Loucy (cell line): ENCODE measurements around the gene CLECL1.
"Not testable (repeated sequence)": the region's sequence is repeated elsewhere in the genome, so short reads cannot be mapped to it uniquely, and the experiment has no call there.

Experiments used
- H2AFZ ChIP-seq: fragments of 200-600 bp; sonication (generic); 2 replicates; pipeline ENCODE4 v1.6.0; 2016; ENCODE audit warnings: antibody characterized with exemption, mild to moderate bottlenecking, low read length, moderate library complexity
- H3F3A ChIP-seq: fragments of 200-600 bp; 2 replicates; pipeline ENCODE4 v1.6.0; 2016; ENCODE audit warnings: antibody characterized with exemption, low read depth, mild to moderate bottlenecking
- H3K27me3 ChIP-seq: fragments of 200-600 bp; sonication (generic); 2 replicates; pipeline ENCODE4 v1.6.1; 2014; ENCODE audit warnings: low read length, mild to moderate bottlenecking; ENCODE audit not compliant: insufficient read depth, poor library complexity, severe bottlenecking
- H3K36me3 ChIP-seq: fragments of 200-600 bp; sonication (generic); 2 replicates; pipeline ENCODE4 v1.6.1; 2016; ENCODE audit warnings: low read length; ENCODE audit not compliant: insufficient read depth
- H3K4me1 ChIP-seq: fragments of 200-600 bp; sonication (generic); 2 replicates; pipeline ENCODE4 v1.5.1; 2014; ENCODE audit warnings: low read length, mild to moderate bottlenecking; ENCODE audit not compliant: insufficient read depth, poor library complexity, severe bottlenecking
- H3K4me2 ChIP-seq: fragments of 200-600 bp; sonication (generic); 2 replicates; pipeline ENCODE4 v1.6.0; 2014; ENCODE audit warnings: antibody characterized with exemption, low read length, low read depth, mild to moderate bottlenecking; ENCODE audit not compliant: poor library complexity, severe bottlenecking
- H3K4me3 ChIP-seq: fragments of 200-600 bp; sonication (generic); 2 replicates; pipeline ENCODE4 v1.5.1; 2014; ENCODE audit warnings: low read length, mild to moderate bottlenecking, mixed read lengths; ENCODE audit not compliant: poor library complexity, severe bottlenecking
- H3K79me2 ChIP-seq: fragments of 200-600 bp; sonication (generic); 2 replicates; pipeline ENCODE4 v1.6.1; 2014; ENCODE audit warnings: low read length; ENCODE audit not compliant: insufficient read depth
- H3K9ac ChIP-seq: fragments of 200-600 bp; sonication (generic); 2 replicates; pipeline ENCODE4 v1.6.0; 2014; ENCODE audit warnings: mild to moderate bottlenecking, low read depth, low read length, moderate library complexity; ENCODE audit not compliant: poor library complexity, severe bottlenecking
- H3K9me2 ChIP-seq: fragments of 200-600 bp; sonication (generic); replicated peaks from 2 replicates; pipeline ENCODE4 v1.6.1; 2016; ENCODE audit warnings: low read depth, low read length, mixed read lengths
- H3K9me3 ChIP-seq: fragments of 200-600 bp; sonication (generic); 2 replicates; pipeline ENCODE4 v1.6.1; 2014; ENCODE audit warnings: mild to moderate bottlenecking, antibody characterized with exemption, low read length, low read depth; ENCODE audit not compliant: insufficient read depth
- H4K20me1 ChIP-seq: fragments of 200-600 bp; sonication (generic); 2 replicates; pipeline ENCODE4 v1.6.0; 2014; ENCODE audit warnings: antibody characterized with exemption, low read length, mild to moderate bottlenecking; ENCODE audit not compliant: insufficient read depth, poor library complexity, severe bottlenecking
- EZH2phosphoT487 ChIP-seq: fragments of 200-600 bp; IDR thresholded peaks from 2 replicates; pipeline ENCODE4 v1.6.1; 2018; ENCODE audit warnings: antibody characterized with exemption, mild to moderate bottlenecking, moderate library complexity, borderline replicate concordance
- TF ChIP-seq, protein P1 (sequence below): fragments of 200-600 bp; sonication (generic); conservative IDR thresholded peaks from 2 replicates; pipeline ENCODE4 v1.5.1; 2014; ENCODE audit warnings: mild to moderate bottlenecking, antibody characterized with exemption, low read length

CLECL1 gene

GRCh38 chr12:9687228-9687627, 45.7 kb downstream of the CLECL1 start:
- H3K4me1 ChIP-seq, result no peaks in the 10 kb centered on the region
- no peaks in the 10 kb centered on the region for H3F3A ChIP-seq
- no peaks in the 10 kb centered on the region for H3K27me3 ChIP-seq
- no peak for TF ChIP-seq EZH2phosphoT487
- TF ChIP-seq, protein P1, sequence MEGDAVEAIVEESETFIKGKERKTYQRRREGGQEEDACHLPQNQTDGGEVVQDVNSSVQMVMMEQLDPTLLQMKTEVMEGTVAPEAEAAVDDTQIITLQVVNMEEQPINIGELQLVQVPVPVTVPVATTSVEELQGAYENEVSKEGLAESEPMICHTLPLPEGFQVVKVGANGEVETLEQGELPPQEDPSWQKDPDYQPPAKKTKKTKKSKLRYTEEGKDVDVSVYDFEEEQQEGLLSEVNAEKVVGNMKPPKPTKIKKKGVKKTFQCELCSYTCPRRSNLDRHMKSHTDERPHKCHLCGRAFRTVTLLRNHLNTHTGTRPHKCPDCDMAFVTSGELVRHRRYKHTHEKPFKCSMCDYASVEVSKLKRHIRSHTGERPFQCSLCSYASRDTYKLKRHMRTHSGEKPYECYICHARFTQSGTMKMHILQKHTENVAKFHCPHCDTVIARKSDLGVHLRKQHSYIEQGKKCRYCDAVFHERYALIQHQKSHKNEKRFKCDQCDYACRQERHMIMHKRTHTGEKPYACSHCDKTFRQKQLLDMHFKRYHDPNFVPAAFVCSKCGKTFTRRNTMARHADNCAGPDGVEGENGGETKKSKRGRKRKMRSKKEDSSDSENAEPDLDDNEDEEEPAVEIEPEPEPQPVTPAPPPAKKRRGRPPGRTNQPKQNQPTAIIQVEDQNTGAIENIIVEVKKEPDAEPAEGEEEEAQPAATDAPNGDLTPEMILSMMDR, result no peak
- H3K9ac ChIP-seq, result no peak overlapping the region
- H3K4me2 ChIP-seq, result no peak overlapping the region
- H3K9me3 ChIP-seq, result peaks cover 7% of the 10 kb centered on the region; the same call in 1 of the 2 replicates
- H3K36me3 ChIP-seq, result peaks cover 6% of the 10 kb centered on the region; the same call in 1 of the 2 replicates
- no peaks in the 10 kb centered on the region for H4K20me1 ChIP-seq
- H3K9me2 ChIP-seq, result no peaks in the 10 kb centered on the region
- H2AFZ ChIP-seq, result no peak overlapping the region
- H3K79me2 ChIP-seq, result no peaks in the 10 kb centered on the region
- H3K4me3 ChIP-seq, result no peak overlapping the region

DNA sequence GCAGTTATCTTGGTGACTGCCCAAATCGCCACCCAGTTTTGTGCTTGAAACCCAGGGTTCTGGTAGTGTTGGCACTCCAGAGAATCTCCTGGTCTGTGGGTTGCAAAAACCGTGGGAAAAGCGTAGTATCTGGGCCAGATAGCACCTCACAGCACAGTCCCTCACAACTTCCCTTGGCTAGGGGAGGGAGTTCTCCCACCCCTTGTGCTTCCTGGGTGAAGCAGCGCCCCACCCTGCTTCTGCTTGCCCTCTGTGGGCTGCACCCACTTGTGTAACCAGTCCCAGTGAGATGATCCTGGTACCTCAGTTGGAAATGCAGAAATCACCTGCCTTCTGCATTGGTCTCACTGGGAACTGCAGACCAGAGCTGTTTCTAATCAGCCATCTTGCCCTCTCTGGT, 47.0 kb downstream of the CLECL1 start:
- H3K4me1 ChIP-seq, result no peaks in the 10 kb centered on the region
- no peaks in the 10 kb centered on the region for H4K20me1 ChIP-seq
- no peak overlapping the region for H3K4me3 ChIP-seq
- H3K79me2 ChIP-seq, result no peaks in the 10 kb centered on the region
- H3K9ac ChIP-seq, result no peak overlapping the region
- peaks cover 10% of the 10 kb centered on the region; the same call in 1 of the 2 replicates for H3K9me3 ChIP-seq
- TF ChIP-seq, protein P1, result no peak
- no peak for TF ChIP-seq EZH2phosphoT487
- peaks cover 6% of the 10 kb centered on the region; the same call in 1 of the 2 replicates for H3K36me3 ChIP-seq
- no peaks in the 10 kb centered on the region for H3K27me3 ChIP-seq
- H2AFZ ChIP-seq, result no peak overlapping the region
- no peaks in the 10 kb centered on the region for H3F3A ChIP-seq
- no peaks in the 10 kb centered on the region for H3K9me2 ChIP-seq
- no peak overlapping the region for H3K4me2 ChIP-seq

GRCh38 chr12:9685366-9685765, 47.5 kb downstream of the CLECL1 start:
- peaks cover 12% of the 10 kb centered on the region; the same call in 1 of the 2 replicates for H3K9me3 ChIP-seq
- H2AFZ ChIP-seq, H3K27me3 ChIP-seq, H4K20me1 ChIP-seq, H3K4me3 ChIP-seq, H3K36me3 ChIP-seq, H3K9me2 ChIP-seq, H3K4me2 ChIP-seq, H3F3A ChIP-seq, H3K79me2 ChIP-seq, H3K9ac ChIP-seq, H3K4me1 ChIP-seq: not testable (repeated sequence)

- H2AFZ ChIP-seq, H3K79me2 ChIP-seq, H3K27me3 ChIP-seq, H3F3A ChIP-seq, H3K9ac ChIP-seq, H3K4me2 ChIP-seq, H3K4me3 ChIP-seq, H3K36me3 ChIP-seq, H3K4me1 ChIP-seq, H4K20me1 ChIP-seq, H3K9me2 ChIP-seq: not testable (repeated sequence)
- peaks cover 12% of the 10 kb centered on the region; the same call in 1 of the 2 replicates for H3K9me3 ChIP-seq
Measured at GRCh38 chr12:9682949-9683348, 49.9 kb downstream of the CLECL1 start.

- H3K9me2 ChIP-seq, H3K9ac ChIP-seq, H3K36me3 ChIP-seq, H3K27me3 ChIP-seq, H4K20me1 ChIP-seq, H3K4me1 ChIP-seq, H3F3A ChIP-seq, H2AFZ ChIP-seq, H3K79me2 ChIP-seq, H3K4me3 ChIP-seq, H3K4me2 ChIP-seq: not testable (repeated sequence)
- peaks cover 12% of the 10 kb centered on the region; the same call in 1 of the 2 replicates for H3K9me3 ChIP-seq
Measured at GRCh38 chr12:9682508-9682907, 50.4 kb downstream of the CLECL1 start.
